Astrocyte of the spinal cord (primary cell): ENCODE results near the gene NCOA7.

ENCODE experiments used
- DNase-seq: peaks from one replicate; pipeline ENCODE4 v3.0.0; 2011; ENCODE audit warnings: low read depth, low spot score
- H3K4me3 ChIP-seq: 2 replicates; pipeline ENCODE4 v1.5.1; 2011; ENCODE audit warnings: low read depth, mild to moderate bottlenecking, low read length, moderate library complexity
- CTCF ChIP-seq: IDR thresholded peaks from 2 replicates; pipeline ENCODE4 v1.5.1; 2012; ENCODE audit warnings: low read depth, mild to moderate bottlenecking, low read length, inconsistent platforms
- in situ Hi-C: cut with HindIII; loops from 2 replicates; pipeline ENCODE4 v1.10.0; 2017; ENCODE audit warnings: low sequenced_read_pairs

Gene NCOA7

GRCh38 chr6:125749865-125750691, 40.7 kb upstream of the NCOA7 start:
- in situ Hi-C loops, result loop anchor here (25.0 kb wide), 1 partner anchor 413 kb away; no protein-coding TSS in a partner anchor
- DNase-seq, result no peak
- TF ChIP-seq CTCF, result no peak

GRCh38 chr6:125750692-125751333, 39.9 kb upstream of the NCOA7 start:
- in situ Hi-C loops, result loop anchor here (25.0 kb wide), 1 partner anchor 414 kb away; no protein-coding TSS in a partner anchor
- TF ChIP-seq CTCF, result no peak
- no peak overlapping the region for H3K4me3 ChIP-seq

More at GRCh38 chr6:125749865-125750691, 40.7 kb upstream of the NCOA7 start:
- H3K4me3 ChIP-seq, result peak overlapping the region; percentile 45

GRCh38 chr6:125751334-125751916, 39.3 kb upstream of the NCOA7 start:
- DNase-seq, result no peak
- in situ Hi-C loops, result loop anchor here (25.0 kb wide), 1 partner anchor 414 kb away; no protein-coding TSS in a partner anchor

More at GRCh38 chr6:125750692-125751333, 39.9 kb upstream of the NCOA7 start:
- no peak for DNase-seq

GRCh38 chr6:125752773-125753172, 38.0 kb upstream of the NCOA7 start:
- in situ Hi-C loops, result loop anchor here (25.0 kb wide), 1 partner anchor 415 kb away; no protein-coding TSS in a partner anchor
- no peak for TF ChIP-seq CTCF

More at GRCh38 chr6:125751334-125751916, 39.3 kb upstream of the NCOA7 start:
- no peak overlapping the region for H3K4me3 ChIP-seq
- no peak for TF ChIP-seq CTCF

GRCh38 chr6:125753218-125753936, 37.4 kb upstream of the NCOA7 start:
- DNase-seq, result peak; percentile 56
- in situ Hi-C loops, result loop anchor here (25.0 kb wide), 1 partner anchor 416 kb away; no protein-coding TSS in a partner anchor
- TF ChIP-seq CTCF, result peak; percentile 20
- H3K4me3 ChIP-seq, result no peak overlapping the region

More at GRCh38 chr6:125752773-125753172, 38.0 kb upstream of the NCOA7 start:
- H3K4me3 ChIP-seq, result no peak overlapping the region
- DNase-seq, result no peak

GRCh38 chr6:125753937-125754259, 36.9 kb upstream of the NCOA7 start:
- no peak for TF ChIP-seq CTCF
- DNase-seq, result no peak
- in situ Hi-C loops, result loop anchor here (25.0 kb wide), 1 partner anchor 417 kb away; no protein-coding TSS in a partner anchor
- H3K4me3 ChIP-seq, result no peak overlapping the region
